ENCODE measurements around the gene ERG. TPM values are rescaled to one million over a fixed set of nuclear protein-coding genes. Genes with fewer than 3 reads are reported as not detected.

Gene ERG, protein sequence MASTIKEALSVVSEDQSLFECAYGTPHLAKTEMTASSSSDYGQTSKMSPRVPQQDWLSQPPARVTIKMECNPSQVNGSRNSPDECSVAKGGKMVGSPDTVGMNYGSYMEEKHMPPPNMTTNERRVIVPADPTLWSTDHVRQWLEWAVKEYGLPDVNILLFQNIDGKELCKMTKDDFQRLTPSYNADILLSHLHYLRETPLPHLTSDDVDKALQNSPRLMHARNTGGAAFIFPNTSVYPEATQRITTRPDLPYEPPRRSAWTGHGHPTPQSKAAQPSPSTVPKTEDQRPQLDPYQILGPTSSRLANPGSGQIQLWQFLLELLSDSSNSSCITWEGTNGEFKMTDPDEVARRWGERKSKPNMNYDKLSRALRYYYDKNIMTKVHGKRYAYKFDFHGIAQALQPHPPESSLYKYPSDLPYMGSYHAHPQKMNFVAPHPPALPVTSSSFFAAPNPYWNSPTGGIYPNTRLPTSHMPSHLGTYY
- total RNA-seq (1 to 10 TPM; 5.0 to 8.0 TPM), polyA plus RNA-seq (ENCODE audit: insufficient read depth, low read depth, low replicate concordance) (3.7 TPM)
- long read RNA-seq, donor 1, full-length matches to known transcripts = 1 of 1 reads
- long read RNA-seq, donor 1, partial matches to known transcripts = 0 of 1 reads
- long read RNA-seq, donor 1, other reads (novel, unspliced or antisense) = 0 of 1 reads
- long read RNA-seq, donor 2 = 0 reads

DNA sequence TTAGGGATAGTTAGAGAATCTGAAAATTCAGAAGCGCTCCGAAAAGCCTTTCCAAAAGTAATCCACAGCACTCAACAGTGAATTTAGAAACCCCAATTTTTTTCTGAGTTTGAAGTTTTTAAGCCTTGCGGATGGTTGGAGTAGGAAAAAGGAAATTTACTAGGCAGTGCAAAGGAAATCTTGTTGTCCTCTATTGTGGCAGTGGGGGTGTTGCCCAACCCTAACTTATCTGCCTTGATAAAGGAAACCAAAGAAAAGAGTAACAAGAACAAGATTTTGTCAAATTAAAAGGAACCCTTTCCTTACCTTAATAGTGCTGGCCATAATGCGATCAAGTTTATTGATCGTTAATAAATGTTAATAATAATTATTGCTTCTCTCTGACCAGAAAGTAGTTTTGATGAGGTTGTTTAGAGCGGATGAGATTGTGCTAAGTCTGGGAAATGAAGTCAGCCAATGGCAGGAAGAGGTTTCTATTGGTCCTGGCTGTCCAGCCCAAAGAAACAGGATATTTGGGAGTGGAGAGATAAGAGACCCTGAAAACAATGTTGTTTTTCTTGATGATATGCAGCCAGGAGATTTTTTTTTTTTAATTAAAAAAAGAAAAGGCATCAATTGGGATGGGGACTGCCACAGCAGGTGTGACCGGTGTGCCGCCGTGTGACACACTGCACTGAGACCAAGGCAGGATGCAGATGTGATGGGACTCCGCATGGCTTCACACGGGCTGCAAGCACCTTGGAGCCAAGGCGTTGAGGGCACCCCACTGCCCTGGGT is at the start of gene ERG:
Gene ERG (minus strand): TSS at position 421 of the 777 bp plus-strand sequence. CDS start 97 bp downstream, at position 324.
- Histone ChIP-seq H3K9me3 (no peaks in the 10 kb centered on the region), H3K36me3 (ENCODE audit: low read depth, missing control alignments) (no peaks in the 10 kb centered on the region), H3K27me3 (no peaks in the 10 kb centered on the region), H3K27ac (peak within 1 kb of the TSS in 1 of 2 donors; percentile 28), H3K4me1 (no peaks in the 10 kb centered on the region), H3K4me3 (peak within 1 kb of the TSS in 1 of 2 donors; percentile 2)
- intact Hi-C loops (cut with DNase I; ENCODE audit: low total_unique reads) = no loop called here
- 65 to 81% methylated on average over 12 of the region's 12 CpGs for WGBS, 2 donors
- TF ChIP-seq, protein P1, sequence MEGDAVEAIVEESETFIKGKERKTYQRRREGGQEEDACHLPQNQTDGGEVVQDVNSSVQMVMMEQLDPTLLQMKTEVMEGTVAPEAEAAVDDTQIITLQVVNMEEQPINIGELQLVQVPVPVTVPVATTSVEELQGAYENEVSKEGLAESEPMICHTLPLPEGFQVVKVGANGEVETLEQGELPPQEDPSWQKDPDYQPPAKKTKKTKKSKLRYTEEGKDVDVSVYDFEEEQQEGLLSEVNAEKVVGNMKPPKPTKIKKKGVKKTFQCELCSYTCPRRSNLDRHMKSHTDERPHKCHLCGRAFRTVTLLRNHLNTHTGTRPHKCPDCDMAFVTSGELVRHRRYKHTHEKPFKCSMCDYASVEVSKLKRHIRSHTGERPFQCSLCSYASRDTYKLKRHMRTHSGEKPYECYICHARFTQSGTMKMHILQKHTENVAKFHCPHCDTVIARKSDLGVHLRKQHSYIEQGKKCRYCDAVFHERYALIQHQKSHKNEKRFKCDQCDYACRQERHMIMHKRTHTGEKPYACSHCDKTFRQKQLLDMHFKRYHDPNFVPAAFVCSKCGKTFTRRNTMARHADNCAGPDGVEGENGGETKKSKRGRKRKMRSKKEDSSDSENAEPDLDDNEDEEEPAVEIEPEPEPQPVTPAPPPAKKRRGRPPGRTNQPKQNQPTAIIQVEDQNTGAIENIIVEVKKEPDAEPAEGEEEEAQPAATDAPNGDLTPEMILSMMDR (IDR thresholded peaks at IDR 0.05) = no peak
- TF ChIP-seq POLR2A (IDR thresholded peaks at IDR 0.05) = no peak
- DNase-seq = no peak

GRCh38 chr21:38544661-38545060 is 46.4 kb upstream of the ERG start:
- no peaks in the 10 kb centered on the region for H3K36me3 ChIP-seq (ENCODE audit: low read depth, missing control alignments)
- 92 to 97% methylated on average over 2 of the region's 2 CpGs for WGBS, 2 donors
- H3K27me3 ChIP-seq = no peaks in the 10 kb centered on the region
- no peak overlapping the region for H3K27ac ChIP-seq
- no peak for DNase-seq
- no peak for TF ChIP-seq POLR2A (IDR thresholded peaks at IDR 0.05)
- TF ChIP-seq, protein P1 (IDR thresholded peaks at IDR 0.05) = no peak
- H3K4me3 ChIP-seq = no peak overlapping the region
- H3K4me1 ChIP-seq = no peaks in the 10 kb centered on the region
- intact Hi-C loops (cut with DNase I; ENCODE audit: low total_unique reads) = no loop called here
- H3K9me3 ChIP-seq = no peaks in the 10 kb centered on the region

DNA sequence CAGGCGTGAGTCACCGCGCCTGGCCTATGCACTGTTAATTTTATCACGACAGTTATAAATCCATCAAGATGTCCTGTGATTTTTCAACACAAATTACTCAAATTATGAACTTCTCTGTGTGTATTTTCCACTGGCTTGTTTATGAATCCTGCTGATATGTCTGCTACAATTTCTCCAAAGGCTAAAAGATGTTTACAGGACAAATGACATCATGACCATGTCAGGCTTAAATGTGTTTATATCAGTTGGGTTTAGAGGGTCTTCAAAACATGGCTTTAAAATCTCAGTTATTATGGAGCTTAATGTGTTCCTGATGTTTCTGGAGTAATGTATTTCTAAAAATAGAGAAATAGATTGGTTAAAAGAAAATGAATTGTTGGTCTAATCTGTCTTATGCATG is 44.0 kb upstream of the ERG start:
- H3K36me3 ChIP-seq (ENCODE audit: low read depth, missing control alignments) = no peaks in the 10 kb centered on the region
- no peaks in the 10 kb centered on the region for H3K4me1 ChIP-seq
- no peaks in the 10 kb centered on the region for H3K27me3 ChIP-seq
- H3K4me3 ChIP-seq = no peak overlapping the region
- no peak for TF ChIP-seq POLR2A (IDR thresholded peaks at IDR 0.05)
- TF ChIP-seq, protein P1 (IDR thresholded peaks at IDR 0.05) = no peak
- WGBS, 2 donors = 88 to 98% methylated on average over 4 of the region's 4 CpGs
- H3K9me3 ChIP-seq = no peaks in the 10 kb centered on the region
- DNase-seq = no peak
- H3K27ac ChIP-seq = no peak overlapping the region
- intact Hi-C loops (cut with DNase I; ENCODE audit: low total_unique reads) = no loop called here

DNA sequence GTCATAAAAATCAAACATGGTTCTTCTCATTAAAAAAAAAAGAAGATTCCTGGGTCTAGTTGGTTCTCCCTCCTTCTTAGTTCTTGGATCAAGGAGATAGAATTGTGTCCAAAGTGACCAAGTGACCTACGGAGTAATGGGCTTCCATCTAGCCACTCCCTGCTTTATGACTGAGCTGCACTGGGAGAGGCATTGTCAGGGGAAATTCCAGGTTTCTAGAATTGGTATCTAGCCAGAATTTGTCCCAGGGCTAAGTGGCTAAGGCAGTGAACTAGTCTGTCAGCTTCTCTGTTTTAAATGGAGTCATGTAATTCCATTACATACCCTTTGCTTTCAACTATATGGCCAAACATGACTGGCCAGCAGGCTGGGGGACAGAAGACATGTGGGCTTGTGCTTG is 40.1 kb upstream of the ERG start:
- no peak for DNase-seq

More for the DNA sequence above, 40.1 kb upstream of the ERG start:
- TF ChIP-seq POLR2A (IDR thresholded peaks at IDR 0.05) = no peak
- TF ChIP-seq, protein P1 (IDR thresholded peaks at IDR 0.05) = no peak
- Histone ChIP-seq H3K27ac (no peak overlapping the region), H3K4me1 (no peaks in the 10 kb centered on the region), H3K4me3 (no peak overlapping the region), H3K9me3 (no peaks in the 10 kb centered on the region), H3K27me3 (no peaks in the 10 kb centered on the region), H3K36me3 (ENCODE audit: low read depth, missing control alignments) (no peaks in the 10 kb centered on the region)
- WGBS, 2 donors = 75 to 76% methylated on average over 1 of the region's 1 CpG
- intact Hi-C loops (cut with DNase I; ENCODE audit: low total_unique reads) = no loop called here

Measured in testis (tissue), 5 donors.